GM19397 (cell line): ENCODE data around the gene DNAH2.

ENCODE experiments used
- ATAC-seq: cut with Tn5 transposase; IDR thresholded peaks from one replicate; pipeline ENCODE4 v1.9.1; 2021; ENCODE audit warnings: mild to moderate bottlenecking, moderate library complexity; ENCODE audit not compliant: unreplicated experiment

DNAH2 gene

GRCh38 chr17:7848739-7849129 is 131.2 kb downstream of the DNAH2 start:
- ATAC-seq, result no peak

- no peak for ATAC-seq
Observed at GRCh38 chr17:7849130-7849750, 131.7 kb downstream of the DNAH2 start.

- no peak for ATAC-seq
Observed at GRCh38 chr17:7849751-7850504, 132.4 kb downstream of the DNAH2 start.

- no peak for ATAC-seq
Observed at GRCh38 chr17:7850701-7851437, 133.3 kb downstream of the DNAH2 start.

GRCh38 chr17:7851438-7852261 is 134.1 kb downstream of the DNAH2 start:
- ATAC-seq, result peak; percentile 77

- ATAC-seq, result no peak
Observed at GRCh38 chr17:7852262-7852670, 134.7 kb downstream of the DNAH2 start.

- no peak for ATAC-seq
Observed at GRCh38 chr17:7852919-7853690, 135.6 kb downstream of the DNAH2 start.

GRCh38 chr17:7853691-7854038 is 136.1 kb downstream of the DNAH2 start:
- ATAC-seq, result no peak

- no peak for ATAC-seq
Observed at GRCh38 chr17:7854078-7854777, 136.7 kb downstream of the DNAH2 start.

- ATAC-seq, result no peak
Observed at GRCh38 chr17:7854851-7855659, 137.5 kb downstream of the DNAH2 start, which contains the start of gene TMEM88. Gene TMEM88, plus strand, starts transcription at chr17:7855066. Its CDS starts 9 bp downstream, at chr17:7855075.

- no peak for ATAC-seq
Observed at GRCh38 chr17:7855660-7856010, 138.1 kb downstream of the DNAH2 start.

GRCh38 chr17:7856011-7856810 is 138.7 kb downstream of the DNAH2 start:
- no peak for ATAC-seq

- peak; percentile 69 for ATAC-seq
Observed at GRCh38 chr17:7856811-7857712, 139.5 kb downstream of the DNAH2 start, which contains the start of gene NAA38. Gene NAA38, minus strand, starts transcription at chr17:7857559. Its CDS starts 96 bp downstream, at chr17:7857463.

GRCh38 chr17:7857713-7858521 is 140.4 kb downstream of the DNAH2 start, which contains the start of gene CYB5D1:
Gene CYB5D1, plus strand, starts transcription at chr17:7858003. Its CDS starts 132 bp downstream, at chr17:7858135.
- ATAC-seq, result peak; percentile 30

GRCh38 chr17:7858522-7858810 is 140.9 kb downstream of the DNAH2 start:
- ATAC-seq, result no peak

- no peak for ATAC-seq
Observed at GRCh38 chr17:7859028-7859427, 141.5 kb downstream of the DNAH2 start.
